B cell (primary cell): ENCODE measurements around the gene TRIM24. TPM values are rescaled to one million over a fixed set of nuclear protein-coding genes. Genes with fewer than 3 reads are reported as not detected.
"Not testable (repeated sequence)": the region's sequence is repeated elsewhere in the genome, so short reads cannot be mapped to it uniquely, and the experiment has no call there.

Experiments
- ATAC-seq: fragments of 200-7000 bp; cut with Tn5 transposase; one replicate; pipeline ENCODE4 v1.10.0; 2021; ENCODE audit warnings: low read depth, mild to moderate bottlenecking, moderate number of reproducible peaks, moderate library complexity
- CTCF ChIA-PET: fragments of 350-600 bp; sonication (Branson Sonifier 250); formaldehyde crosslinking; loops from one replicate; lab custom pipeline; 2021; ENCODE audit warnings: antibody characterized with exemption, inconsistent platforms; lab: Charles Lee
- POLR2A ChIA-PET: fragments of 350-600 bp; sonication (Branson Sonifier 250); formaldehyde crosslinking; loops from one replicate; lab custom pipeline; 2021; ENCODE audit warnings: antibody characterized with exemption; lab: Charles Lee
- DNase-seq: peaks from one replicate; pipeline ENCODE4 v3.0.0; 2013
- H2AFZ ChIP-seq: 2 replicates; pipeline ENCODE4 v1.6.1; 2012; ENCODE audit warnings: mild to moderate bottlenecking, low read depth, low read length; ENCODE audit not compliant: insufficient read depth, poor library complexity, severe bottlenecking
- H3K27ac ChIP-seq, 2 donors: 1 replicate in 1 of 2; 2 replicates in 1 of 2; pipeline ENCODE4 v1.5.1; 2012 to 2013; ENCODE audit warnings: low read length in 2 of 2, mild to moderate bottlenecking in 2 of 2, moderate library complexity in 1 of 2
- H3K27me3 ChIP-seq, 4 experiments: fragments of 200-600 bp in 1 of 4; sonication (generic) in 1 of 4; replicated peaks in 1 of 4; 1 replicate in 2 of 4; 2 replicates in 2 of 4; pipeline versions ENCODE4 v1.6.1 to v1.7.0; 2013 to 2016; ENCODE audit warnings: low read length in 3 of 4, mild to moderate bottlenecking in 2 of 4, mixed read lengths in 1 of 4, moderate library complexity in 1 of 4; ENCODE audit not compliant: insufficient read depth in 4 of 4, control insufficient read depth in 3 of 4; ENCODE audit errors: control extremely low read depth in 1 of 4
- H3K36me3 ChIP-seq, 2 experiments: replicated peaks in 1 of 2; 1 replicate in 1 of 2; 2 replicates in 1 of 2; pipeline versions ENCODE4 v1.6.1 to v1.7.1; 2013; ENCODE audit warnings: low read length in 1 of 2; ENCODE audit not compliant: insufficient read depth in 2 of 2, control insufficient read depth in 1 of 2; ENCODE audit errors: control extremely low read depth in 1 of 2, extremely low read depth in 1 of 2
- H3K4me1 ChIP-seq, 2 donors: fragments of 200-600 bp in 1 of 2; sonication (generic) in 1 of 2; 1 replicate in 1 of 2; 2 replicates in 1 of 2; pipeline versions ENCODE4 v1.5.1 to v1.6.1; 2013 to 2017; ENCODE audit warnings: low read length in 2 of 2; ENCODE audit not compliant: control insufficient read depth in 2 of 2, insufficient read depth in 2 of 2
- H3K4me2 ChIP-seq: replicated peaks from 2 replicates; pipeline ENCODE3; 2012; ENCODE audit warnings: mild to moderate bottlenecking, low read depth, low read length; ENCODE audit not compliant: poor library complexity, severe bottlenecking
- H3K4me3 ChIP-seq, 5 experiments: fragments of 200-600 bp in 1 of 5; sonication (generic) in 1 of 5; 1 replicate in 3 of 5; 2 replicates in 2 of 5; pipeline versions ENCODE4 v1.5.1 to v1.7.0; 2011 to 2016; ENCODE audit warnings: low read length in 4 of 5, mild to moderate bottlenecking in 4 of 5, low read depth in 2 of 5, control low read depth in 1 of 5, moderate library complexity in 1 of 5; ENCODE audit not compliant: insufficient read depth in 1 of 5; ENCODE audit errors: control extremely low read depth in 1 of 5, extremely low read depth in 1 of 5
- H3K79me2 ChIP-seq: fragments of 200-600 bp; sonication (generic); one replicate; pipeline ENCODE4 v1.6.0; 2016; ENCODE audit warnings: low read length; ENCODE audit not compliant: control insufficient read depth, insufficient read depth
- H3K9ac ChIP-seq: fragments of 200-600 bp; sonication (generic); 2 replicates; pipeline ENCODE4 v1.6.1; 2017; ENCODE audit warnings: mild to moderate bottlenecking, low read length, moderate library complexity
- H3K9me3 ChIP-seq, 3 donors: one replicate each; pipeline versions ENCODE4 v1.6.1 to v1.7.1; 2013; ENCODE audit warnings: low read length in 2 of 3; ENCODE audit not compliant: control insufficient read depth in 2 of 3, insufficient read depth in 1 of 3; ENCODE audit errors: control extremely low read depth in 1 of 3
- H4K20me1 ChIP-seq: 2 replicates; pipeline ENCODE4 v1.6.0; 2012; ENCODE audit warnings: mild to moderate bottlenecking, low read length; ENCODE audit not compliant: insufficient read depth, control insufficient read depth, poor library complexity, severe bottlenecking
- H3K27ac Mint-ChIP-seq: one replicate; pipeline ENCODE4 v1.8.0; 2021; ENCODE audit warnings: mixed read lengths
- H3K27me3 Mint-ChIP-seq: one replicate; pipeline ENCODE4 v1.8.0; 2021; ENCODE audit warnings: mixed read lengths
- H3K4me1 Mint-ChIP-seq: one replicate; pipeline ENCODE4 v1.8.0; 2021; ENCODE audit warnings: mixed read lengths
- H3K4me3 Mint-ChIP-seq: one replicate; pipeline ENCODE4 v1.8.0; 2021; ENCODE audit warnings: mixed read lengths
- H3K9me3 Mint-ChIP-seq: one replicate; pipeline ENCODE4 v1.8.0; 2022; ENCODE audit warnings: mixed read lengths; ENCODE audit not compliant: insufficient read depth
- EZH2 ChIP-seq: IDR thresholded peaks from 2 replicates; pipeline ENCODE4 v1.6.1; 2012; ENCODE audit warnings: borderline replicate concordance, low read depth, mild to moderate bottlenecking, moderate library complexity, low read length; ENCODE audit not compliant: insufficient read depth, poor library complexity, severe bottlenecking
- WGBS: methylation state at CpG from one replicate; pipeline ENCODE4 v1.1.5; 2013; ENCODE audit warnings: missing lambda C conversion rate; ENCODE audit not compliant: insufficient coverage; 5-methylcytosine and 5-hydroxymethylcytosine counted together
- intact Hi-C: fragments of 100-400 bp; cut with micrococcal nuclease; formaldehyde crosslinking; loops from one replicate; pipeline ENCODE4 v1.10.0; 2022
- polyA plus RNA-seq: library from polyadenylated mRNA; depleted of rRNA; stranded (reverse); fragments of >200 nt; gene quantifications from 2 replicates; pipeline ENCODE4 v1.2.3, GENCODE V29; 2012
- total RNA-seq, 2 donors: library from RNA; stranded (reverse); fragments of 120-200 nt in 1 of 2; gene quantifications; 1 replicate in 1 of 2; 2 replicates in 1 of 2; pipeline versions ENCODE4 v1.2.3 to v1.2.4, GENCODE V29; 2013 to 2022
- TF ChIP-seq, protein P1 (sequence below): fragments of 200-600 bp; IDR thresholded peaks from one replicate; pipeline ENCODE4 v1.8.0; 2022; ENCODE audit warnings: antibody characterized with exemption, mild to moderate bottlenecking

The TRIM24 gene
- total and polyA plus RNA-seq, 2 donors (not counting 1 experiment from before 2014, with no cell fraction given) = 3.7 to 18.7 TPM

DNA sequence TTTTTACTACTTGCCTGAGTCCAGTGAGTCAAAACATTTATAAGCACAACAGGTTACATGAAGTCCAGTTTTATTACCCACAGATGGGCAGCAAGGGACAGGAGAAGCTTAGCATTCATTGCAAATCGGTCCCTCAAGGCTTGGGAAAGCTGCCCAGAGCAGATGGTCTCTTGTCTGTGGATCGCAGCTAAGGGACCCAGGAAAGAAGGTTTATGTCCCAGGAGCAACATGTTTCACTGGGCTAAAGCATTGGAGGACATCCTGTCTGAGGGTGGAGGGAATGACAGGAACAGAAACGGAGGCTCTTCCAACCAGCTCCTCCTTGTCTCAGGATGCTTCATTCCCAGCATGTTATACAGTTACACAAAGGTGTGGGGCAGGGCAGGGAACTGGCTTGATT is 39.3 kb downstream of the TRIM24 start:
- ChIA-PET CTCF (no interaction called here), POLR2A (no interaction called here)
- Histone ChIP-seq H3K36me3 (peaks cover 2 to 5% of the 10 kb centered on the region in 2 experiments), H3K79me2 (peaks cover 57% of the 10 kb centered on the region), H4K20me1 (no peaks in the 10 kb centered on the region), H3K4me1 (no peaks in the 10 kb centered on the region), H3K27ac (no peak overlapping the region), H3K4me2 (no peak overlapping the region), H3K9me3 (peaks cover 0 to 5% (median 2%) of the 10 kb centered on the region in 3 donors), H3K4me3 (no peak overlapping the region), H2AFZ (no peak overlapping the region), H3K9ac (no peak overlapping the region), H3K27me3 (no peaks in the 10 kb centered on the region)
- DNase-seq (no peak), ATAC-seq (no peak)
- H3K27ac Mint-ChIP-seq = no peak overlapping the region
- peaks cover 13% of the 10 kb centered on the region for H3K4me1 Mint-ChIP-seq
- intact Hi-C loops = no loop called here
- no peak for TF ChIP-seq EZH2
- TF ChIP-seq, protein P1, sequence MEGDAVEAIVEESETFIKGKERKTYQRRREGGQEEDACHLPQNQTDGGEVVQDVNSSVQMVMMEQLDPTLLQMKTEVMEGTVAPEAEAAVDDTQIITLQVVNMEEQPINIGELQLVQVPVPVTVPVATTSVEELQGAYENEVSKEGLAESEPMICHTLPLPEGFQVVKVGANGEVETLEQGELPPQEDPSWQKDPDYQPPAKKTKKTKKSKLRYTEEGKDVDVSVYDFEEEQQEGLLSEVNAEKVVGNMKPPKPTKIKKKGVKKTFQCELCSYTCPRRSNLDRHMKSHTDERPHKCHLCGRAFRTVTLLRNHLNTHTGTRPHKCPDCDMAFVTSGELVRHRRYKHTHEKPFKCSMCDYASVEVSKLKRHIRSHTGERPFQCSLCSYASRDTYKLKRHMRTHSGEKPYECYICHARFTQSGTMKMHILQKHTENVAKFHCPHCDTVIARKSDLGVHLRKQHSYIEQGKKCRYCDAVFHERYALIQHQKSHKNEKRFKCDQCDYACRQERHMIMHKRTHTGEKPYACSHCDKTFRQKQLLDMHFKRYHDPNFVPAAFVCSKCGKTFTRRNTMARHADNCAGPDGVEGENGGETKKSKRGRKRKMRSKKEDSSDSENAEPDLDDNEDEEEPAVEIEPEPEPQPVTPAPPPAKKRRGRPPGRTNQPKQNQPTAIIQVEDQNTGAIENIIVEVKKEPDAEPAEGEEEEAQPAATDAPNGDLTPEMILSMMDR = no peak
- H3K4me3 Mint-ChIP-seq = no peak overlapping the region
- H3K9me3 Mint-ChIP-seq = no peaks in the 10 kb centered on the region
- WGBS = 100% methylated on average over 1 of the region's 3 CpGs
- H3K27me3 Mint-ChIP-seq = no peaks in the 10 kb centered on the region

DNA sequence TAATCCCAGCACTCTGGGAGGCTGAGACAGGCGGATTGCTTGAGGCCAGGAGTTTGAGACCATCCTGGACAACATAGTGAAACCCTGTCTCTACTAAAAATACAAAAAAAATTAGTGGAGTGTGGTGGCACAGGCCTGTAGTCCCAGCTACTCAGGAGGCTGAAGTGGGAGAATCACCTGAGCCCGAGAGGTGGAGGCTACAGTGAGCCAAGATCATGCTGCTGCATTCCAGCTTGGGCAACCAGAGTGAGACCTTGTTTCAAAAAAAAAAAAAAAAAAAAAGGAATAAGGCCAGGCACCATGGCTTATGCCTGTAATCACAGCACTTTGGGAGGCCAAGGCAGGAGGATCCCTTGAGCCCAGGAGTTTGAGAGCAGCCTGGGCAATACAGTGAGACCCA is 40.2 kb downstream of the TRIM24 start:
- H3K4me2 ChIP-seq, H3K27ac ChIP-seq, H3K27ac Mint-ChIP-seq, DNase-seq, H4K20me1 ChIP-seq, H3K9ac ChIP-seq, H3K9me3 ChIP-seq, H3K9me3 Mint-ChIP-seq, H3K27me3 Mint-ChIP-seq, H3K27me3 ChIP-seq, intact Hi-C loops, H3K4me3 ChIP-seq, ATAC-seq, H3K4me3 Mint-ChIP-seq, H2AFZ ChIP-seq, H3K4me1 ChIP-seq, H3K36me3 ChIP-seq, POLR2A ChIA-PET: not testable (repeated sequence)
- 100% methylated on average over 1 of the region's 2 CpGs for WGBS
- peaks cover 52% of the 10 kb centered on the region for H3K79me2 ChIP-seq
- peaks cover 14% of the 10 kb centered on the region for H3K4me1 Mint-ChIP-seq
- CTCF ChIA-PET = interaction anchor here (0.6 kb wide), 1 partner anchor 16 kb away, joined by 3 read pairs; no protein-coding TSS in a partner anchor
